Measurements from ENCODE around the gene DCLK1.

The DCLK1 gene

DNA sequence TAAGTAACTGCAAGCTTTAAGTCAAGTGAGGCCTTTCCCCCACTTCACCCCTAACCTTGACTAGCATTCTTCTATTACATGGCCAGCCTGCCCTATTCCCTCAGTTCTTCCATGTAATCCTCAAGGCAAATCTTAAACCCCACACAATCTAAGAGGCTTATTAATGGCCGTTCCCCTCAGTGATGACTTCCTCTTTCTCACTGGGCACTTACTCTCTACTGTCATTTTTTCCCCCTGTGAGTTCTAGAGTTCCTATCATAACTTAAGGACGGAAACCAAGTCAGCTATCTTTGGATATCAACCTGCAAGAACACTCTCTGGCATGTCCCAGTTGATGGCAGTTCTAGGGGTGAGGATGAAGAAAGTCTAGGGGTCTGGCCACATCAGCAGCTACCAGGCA, 131.2 kb downstream of the DCLK1 start:
- no peak for TF ChIP-seq POLR2AphosphoS5 (IDR thresholded peaks at IDR 0.05; ENCODE audit: low read depth, low read length)
- no peak for TF ChIP-seq SIN3A (IDR thresholded peaks at IDR 0.05; ENCODE audit: borderline replicate concordance, insufficient read depth, low read length)
- TF ChIP-seq, protein P1, sequence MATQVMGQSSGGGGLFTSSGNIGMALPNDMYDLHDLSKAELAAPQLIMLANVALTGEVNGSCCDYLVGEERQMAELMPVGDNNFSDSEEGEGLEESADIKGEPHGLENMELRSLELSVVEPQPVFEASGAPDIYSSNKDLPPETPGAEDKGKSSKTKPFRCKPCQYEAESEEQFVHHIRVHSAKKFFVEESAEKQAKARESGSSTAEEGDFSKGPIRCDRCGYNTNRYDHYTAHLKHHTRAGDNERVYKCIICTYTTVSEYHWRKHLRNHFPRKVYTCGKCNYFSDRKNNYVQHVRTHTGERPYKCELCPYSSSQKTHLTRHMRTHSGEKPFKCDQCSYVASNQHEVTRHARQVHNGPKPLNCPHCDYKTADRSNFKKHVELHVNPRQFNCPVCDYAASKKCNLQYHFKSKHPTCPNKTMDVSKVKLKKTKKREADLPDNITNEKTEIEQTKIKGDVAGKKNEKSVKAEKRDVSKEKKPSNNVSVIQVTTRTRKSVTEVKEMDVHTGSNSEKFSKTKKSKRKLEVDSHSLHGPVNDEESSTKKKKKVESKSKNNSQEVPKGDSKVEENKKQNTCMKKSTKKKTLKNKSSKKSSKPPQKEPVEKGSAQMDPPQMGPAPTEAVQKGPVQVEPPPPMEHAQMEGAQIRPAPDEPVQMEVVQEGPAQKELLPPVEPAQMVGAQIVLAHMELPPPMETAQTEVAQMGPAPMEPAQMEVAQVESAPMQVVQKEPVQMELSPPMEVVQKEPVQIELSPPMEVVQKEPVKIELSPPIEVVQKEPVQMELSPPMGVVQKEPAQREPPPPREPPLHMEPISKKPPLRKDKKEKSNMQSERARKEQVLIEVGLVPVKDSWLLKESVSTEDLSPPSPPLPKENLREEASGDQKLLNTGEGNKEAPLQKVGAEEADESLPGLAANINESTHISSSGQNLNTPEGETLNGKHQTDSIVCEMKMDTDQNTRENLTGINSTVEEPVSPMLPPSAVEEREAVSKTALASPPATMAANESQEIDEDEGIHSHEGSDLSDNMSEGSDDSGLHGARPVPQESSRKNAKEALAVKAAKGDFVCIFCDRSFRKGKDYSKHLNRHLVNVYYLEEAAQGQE (IDR thresholded peaks at IDR 0.05; ENCODE audit: insufficient read depth in 1 of 2, low read depth in 2 of 2, low read length in 2 of 2): no peak

DNA sequence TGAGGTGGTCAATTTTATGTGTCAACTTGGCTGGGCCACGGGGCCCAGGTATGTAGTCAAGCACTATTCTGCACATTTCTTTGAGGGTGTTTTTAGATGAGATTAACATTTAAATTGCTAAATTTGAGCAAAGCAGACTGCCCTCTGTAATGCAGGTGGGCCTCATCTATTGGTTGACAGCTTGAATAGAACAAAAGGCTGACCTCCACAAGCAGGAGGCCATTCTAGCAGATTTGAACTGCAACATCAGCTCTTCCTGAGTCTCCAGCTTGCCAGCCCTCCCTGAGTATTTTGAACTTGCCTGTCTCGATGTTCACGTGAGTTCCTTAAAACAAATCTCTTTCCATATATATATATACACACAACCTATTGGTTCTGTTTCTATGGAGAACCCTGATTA, 134.8 kb downstream of the DCLK1 start:
- TF ChIP-seq, protein P1 (IDR thresholded peaks at IDR 0.05; ENCODE audit: insufficient read depth in 1 of 2, low read depth in 2 of 2, low read length in 2 of 2): no peak
- TF ChIP-seq POLR2AphosphoS5 (IDR thresholded peaks at IDR 0.05; ENCODE audit: low read depth, low read length) (no peak), TAF1 (IDR thresholded peaks at IDR 0.05; ENCODE audit: borderline replicate concordance, insufficient read depth, low read length) (no peak), SIN3A (IDR thresholded peaks at IDR 0.05; ENCODE audit: borderline replicate concordance, insufficient read depth, low read length) (no peak), FOXP2 (optimal IDR thresholded peaks at IDR 0.05; ENCODE audit: borderline replicate concordance, extremely low read depth, extremely low read length, insufficient read depth) (no peak)

DNA sequence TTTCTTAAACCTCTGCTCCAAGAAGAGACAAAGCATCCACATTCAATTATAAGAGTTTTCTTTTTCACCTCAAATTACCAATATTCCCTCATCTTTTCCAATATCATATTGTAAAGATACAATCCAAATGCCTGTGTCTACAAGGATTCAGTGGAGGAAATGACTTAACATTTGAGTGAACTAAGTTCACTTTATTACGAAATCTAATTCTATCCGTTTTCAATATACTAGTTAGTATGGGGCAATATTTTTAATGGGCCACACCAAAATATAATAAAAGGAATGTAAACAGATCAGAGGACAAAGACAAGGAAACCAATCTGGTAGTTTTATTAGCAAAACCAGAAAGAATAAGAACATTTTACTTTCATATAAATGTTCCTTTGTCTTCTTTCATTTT, 136.0 kb downstream of the DCLK1 start:
- TF ChIP-seq TAF1 (IDR thresholded peaks at IDR 0.05; ENCODE audit: borderline replicate concordance, insufficient read depth, low read length) (no peak), POLR2AphosphoS5 (IDR thresholded peaks at IDR 0.05; ENCODE audit: low read depth, low read length) (no peak), SIN3A (IDR thresholded peaks at IDR 0.05; ENCODE audit: borderline replicate concordance, insufficient read depth, low read length) (no peak), FOXP2 (optimal IDR thresholded peaks at IDR 0.05; ENCODE audit: borderline replicate concordance, extremely low read depth, extremely low read length, insufficient read depth) (no peak)
- TF ChIP-seq, protein P1 (IDR thresholded peaks at IDR 0.05; ENCODE audit: insufficient read depth in 1 of 2, low read depth in 2 of 2, low read length in 2 of 2): no peak

DNA sequence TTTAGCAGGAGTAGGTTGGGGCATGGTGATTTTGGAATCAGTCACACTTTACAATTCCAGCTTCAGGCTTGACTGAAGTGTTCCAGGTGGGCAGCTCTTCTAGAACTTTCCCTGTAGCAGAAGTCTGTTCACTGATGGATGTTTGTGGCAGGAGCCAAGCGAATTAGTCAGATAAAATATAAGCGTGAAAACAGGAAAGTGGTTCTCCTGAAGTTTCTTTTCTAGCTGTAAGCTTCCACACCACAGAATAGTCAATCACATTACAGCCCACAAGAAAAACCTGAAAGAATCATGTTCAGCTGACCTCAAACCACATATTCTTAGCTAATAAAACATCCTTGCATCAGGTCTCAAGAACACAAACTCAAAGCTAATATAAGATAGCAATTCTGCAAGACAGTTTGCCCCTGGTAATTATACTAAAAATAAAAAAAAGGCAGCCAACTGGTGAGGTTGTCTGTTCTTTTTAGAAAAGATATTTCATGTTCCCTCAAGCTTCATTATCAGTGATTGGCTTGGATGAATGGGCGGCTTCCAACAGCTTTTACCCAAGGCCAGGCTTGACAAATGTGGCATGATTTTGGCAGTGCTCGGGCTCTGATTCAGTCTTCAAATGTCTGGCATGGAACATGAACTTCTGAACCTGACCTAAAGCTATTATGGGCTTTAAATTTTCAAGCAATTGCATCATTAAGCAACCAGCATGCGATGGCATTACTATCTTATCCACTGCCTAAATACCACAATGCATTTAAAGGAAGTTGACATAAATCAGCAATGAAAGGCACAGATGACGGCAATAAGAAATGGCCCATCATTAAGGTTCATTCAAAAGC, 136.8 kb downstream of the DCLK1 start:
- no peak for TF ChIP-seq TAF1 (IDR thresholded peaks at IDR 0.05; ENCODE audit: borderline replicate concordance, insufficient read depth, low read length)
- TF ChIP-seq FOXP2 (optimal IDR thresholded peaks at IDR 0.05; ENCODE audit: borderline replicate concordance, extremely low read depth, extremely low read length, insufficient read depth): no peak
- TF ChIP-seq SIN3A (IDR thresholded peaks at IDR 0.05; ENCODE audit: borderline replicate concordance, insufficient read depth, low read length): no peak
- no peak for TF ChIP-seq POLR2AphosphoS5 (IDR thresholded peaks at IDR 0.05; ENCODE audit: low read depth, low read length)
- TF ChIP-seq, protein P1 (IDR thresholded peaks at IDR 0.05; ENCODE audit: insufficient read depth in 1 of 2, low read depth in 2 of 2, low read length in 2 of 2): no peak
